GM12878 (cell line): ENCODE measurements around the gene TOGARAM1. TPM values are rescaled to one million over a fixed set of nuclear protein-coding genes. Genes with fewer than 3 reads are reported as not detected.

Experiments used
- BCL11A ChIP-seq: IDR thresholded peaks from 2 replicates; pipeline ENCODE4 v1.6.1; 2011; ENCODE audit warnings: low read depth, low read length
- CBX5 ChIP-seq: sonication (generic); IDR thresholded peaks from 2 replicates; pipeline ENCODE4 v1.6.1; 2016; ENCODE audit warnings: low read depth, moderate library complexity, mild to moderate bottlenecking, inconsistent platforms
- CEBPZ ChIP-seq: fragments of 150-350 bp; IDR thresholded peaks from 2 replicates; pipeline ENCODE4 v1.6.1; 2016; ENCODE audit warnings: low read depth, low read length
- E4F1 ChIP-seq: fragments of 450-650 bp; IDR thresholded peaks from 2 replicates; pipeline ENCODE4 v1.6.1; 2018; ENCODE audit warnings: borderline replicate concordance, mild to moderate bottlenecking; ENCODE audit not compliant: partially characterized antibody
- KDM1A ChIP-seq: fragments of 200-600 bp; sonication (generic); IDR thresholded peaks from 2 replicates; pipeline ENCODE4 v1.6.1; 2016; ENCODE audit warnings: borderline replicate concordance
- KLF5 ChIP-seq: fragments of 450-650 bp; IDR thresholded peaks from 2 replicates; pipeline ENCODE4 v1.6.1; 2014; ENCODE audit warnings: mild to moderate bottlenecking; ENCODE audit not compliant: partially characterized antibody
- MEF2B ChIP-seq: fragments of 450-650 bp; IDR thresholded peaks from 2 replicates; pipeline ENCODE4 v1.6.1; 2018; ENCODE audit warnings: mild to moderate bottlenecking, moderate library complexity; ENCODE audit not compliant: partially characterized antibody, poor library complexity, severe bottlenecking
- MYC ChIP-seq: IDR thresholded peaks from 2 replicates; pipeline ENCODE4 v1.6.1; 2011; ENCODE audit warnings: mild to moderate bottlenecking, low read length, moderate library complexity, inconsistent platforms; ENCODE audit not compliant: insufficient read depth, insufficient replicate concordance, insufficient read length, severe bottlenecking
- NBN ChIP-seq: fragments of 450-650 bp; IDR thresholded peaks from 2 replicates; pipeline ENCODE4 v1.6.1; 2016
- NR2C1 ChIP-seq: fragments of 450-650 bp; IDR thresholded peaks from 2 replicates; pipeline ENCODE4 v1.6.1; 2017; ENCODE audit warnings: antibody characterized with exemption, mild to moderate bottlenecking, moderate library complexity
- PBX3 ChIP-seq: IDR thresholded peaks from 2 replicates; pipeline ENCODE4 v1.6.1; 2011; ENCODE audit warnings: mild to moderate bottlenecking, low read depth, low read length, moderate library complexity; ENCODE audit not compliant: insufficient replicate concordance
- POLR2A ChIP-seq: IDR thresholded peaks from 2 replicates; pipeline ENCODE4 v1.6.1; 2011; ENCODE audit warnings: low read depth, mild to moderate bottlenecking, low read length
- POLR2AphosphoS5 ChIP-seq: IDR thresholded peaks from 2 replicates; pipeline ENCODE4 v1.6.1; 2011; ENCODE audit warnings: mild to moderate bottlenecking, low read length, inconsistent platforms
- POU2F2 ChIP-seq: IDR thresholded peaks from 3 replicates; pipeline ENCODE4 v1.6.1; 2011; ENCODE audit warnings: low read depth, mild to moderate bottlenecking, low read length, borderline replicate concordance
- RBBP5 ChIP-seq: fragments of 200-600 bp; sonication (generic); conservative IDR thresholded peaks from 2 replicates; pipeline ENCODE4 v1.6.1; 2016
- RCOR1 ChIP-seq: conservative IDR thresholded peaks from 2 replicates; pipeline ENCODE4 v1.6.1; 2012; ENCODE audit warnings: low read depth, low read length, improper control_type of control experiment
- REST ChIP-seq: IDR thresholded peaks from 2 replicates; pipeline ENCODE4 v1.6.1; 2012; ENCODE audit warnings: mild to moderate bottlenecking, low read depth, low read length
- RUNX3 ChIP-seq: IDR thresholded peaks from 2 replicates; pipeline ENCODE4 v1.6.1; 2012; ENCODE audit warnings: low read length, inconsistent platforms
- SMAD1 ChIP-seq: fragments of 450-650 bp; IDR thresholded peaks from 2 replicates; pipeline ENCODE4 v1.6.1; 2018; ENCODE audit warnings: mild to moderate bottlenecking, low read depth; ENCODE audit not compliant: partially characterized antibody
- SUPT20H ChIP-seq: IDR thresholded peaks from 2 replicates; pipeline ENCODE4 v1.6.1; 2011; ENCODE audit warnings: low read depth, mild to moderate bottlenecking, low read length, moderate library complexity, borderline replicate concordance; ENCODE audit not compliant: control insufficient read depth
- TCF7 ChIP-seq: IDR thresholded peaks from 2 replicates; pipeline ENCODE4 v1.6.1; 2014; ENCODE audit warnings: antibody characterized with exemption, borderline replicate concordance
- ZNF274 ChIP-seq: IDR thresholded peaks from one replicate; pipeline ENCODE4 v1.8.0; 2011; ENCODE audit not compliant: insufficient read length, insufficient read depth
- ZNF622 ChIP-seq: fragments of 450-650 bp; IDR thresholded peaks from 2 replicates; pipeline ENCODE4 v1.6.1; 2017; ENCODE audit warnings: mild to moderate bottlenecking, inconsistent platforms
- polyA plus RNA-seq, 11 experiments: library from polyadenylated mRNA; depleted of rRNA in 4 of 11; unstranded in 6 of 11; stranded (reverse) in 5 of 11; fragments of >200 nt; fragmentation: Nextera tagmentation in 4 of 11; fragmentation: Illumina TruSeq in 1 of 11; extraction: Ambion mirVana in 4 of 11; extraction: Trizol in 1 of 11; gene quantifications; 1 replicate in 1 of 11; 2 replicates in 10 of 11; pipeline versions ENCODE4 v1.2.1 to v1.2.3, GENCODE V29; 2011 to 2016; ENCODE audit warnings: inconsistent platforms in 2 of 11, missing spikeins in 2 of 11, low read depth in 1 of 11
- total RNA-seq, 4 experiments: library from RNA; depleted of rRNA in 3 of 4; stranded (reverse); fragments of >200 nt in 3 of 4; fragmentation: Illumina TruSeq in 1 of 4; extraction: Trizol in 1 of 4; gene quantifications; 2 replicates each; pipeline versions ENCODE4 v1.2.1 to v1.2.3, GENCODE V29; 2013 to 2021

The TOGARAM1 gene
- total and polyA plus RNA-seq, 10 of the 15 experiments (the other 5 are each of a cell fraction or from before 2014, with no cell fraction given): 2.1 to 14.4 (median 7.2) TPM

DNA sequence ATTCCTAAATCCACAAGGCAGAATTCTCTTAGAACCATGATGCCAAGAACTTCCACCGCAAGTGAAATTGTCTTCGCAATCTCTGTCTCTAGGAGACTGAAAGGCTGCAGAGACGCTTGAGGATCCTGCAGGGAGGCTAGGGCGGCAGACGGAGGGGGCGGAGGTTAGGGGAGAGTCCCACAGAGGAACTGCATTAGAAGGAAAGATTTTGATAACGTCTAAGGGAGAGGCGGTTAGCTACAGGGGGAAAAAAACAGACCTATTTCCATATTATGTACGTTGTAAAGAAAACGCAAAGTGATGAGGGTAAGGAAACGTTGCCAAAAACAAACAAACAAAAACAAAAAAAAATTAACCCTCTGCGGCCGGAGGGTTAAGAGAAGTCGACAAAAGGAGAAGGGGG lies 838 bp upstream of the TOGARAM1 start (continued):
- no peak for TF ChIP-seq KLF5
- TF ChIP-seq NR2C1: no peak
- TF ChIP-seq ZNF274: no peak
- 0 out of 2 replicates have a peak, but pooled peaks have one; percentile 5 for TF ChIP-seq CBX5
- no peak for TF ChIP-seq REST
- TF ChIP-seq ZNF622: no peak
- no peak for TF ChIP-seq E4F1
- TF ChIP-seq TCF7: no peak
- no peak for TF ChIP-seq BCL11A
- TF ChIP-seq PBX3: no peak
- TF ChIP-seq MYC: no peak
- no peak for TF ChIP-seq SUPT20H
- TF ChIP-seq NBN: no peak
- no peak for TF ChIP-seq POU2F2
- TF ChIP-seq POLR2AphosphoS5: no peak
- TF ChIP-seq RBBP5: no peak
- no peak for TF ChIP-seq KDM1A
- TF ChIP-seq SMAD1: no peak
- TF ChIP-seq MEF2B: no peak
- no peak; the same call in 1 of the 2 replicates for TF ChIP-seq RUNX3
- TF ChIP-seq POLR2A: no peak
- no peak for TF ChIP-seq RCOR1
- TF ChIP-seq CEBPZ: no peak
